SK-N-SH (cell line): ENCODE measurements around the gene C12orf50. TPM values are rescaled to one million over a fixed set of nuclear protein-coding genes. Genes with fewer than 3 reads are reported as not detected.

ENCODE experiments used
- CTCF ChIA-PET: fragments of 300-600, 350-600 bp; formaldehyde crosslinking; extraction: SDS; loops from one replicate; lab custom pipeline; 2021; lab: Yijun Ruan, JAX
- POLR2A ChIA-PET: fragments of 350-600 bp; sonication (Branson Sonifier 250); formaldehyde crosslinking; extraction: SDS; loops from one replicate; lab custom pipeline; 2020; ENCODE audit warnings: antibody characterized with exemption, inconsistent platforms; lab: Yijun Ruan, JAX
- DNase-seq: peaks from one replicate; pipeline ENCODE4 v3.0.0; 2012
- H2AFZ ChIP-seq: fragments of 200-600 bp; sonication (generic); 2 replicates; pipeline ENCODE4 v1.8.1; 2016; ENCODE audit warnings: antibody characterized with exemption, mild to moderate bottlenecking, low read depth
- H3F3A ChIP-seq: fragments of 200-600 bp; sonication (generic); replicated peaks from 2 replicates; pipeline ENCODE3; 2016; ENCODE audit warnings: antibody characterized with exemption, mild to moderate bottlenecking; ENCODE audit not compliant: insufficient read depth
- H3K27ac ChIP-seq, 2 experiments: fragments of 200-500 bp in 1 of 2; fragments of 200-600 bp in 1 of 2; sonication (Bioruptor generic) in 1 of 2; sonication (generic), shearing (Covaris generic) in 1 of 2; 2 replicates each; pipeline versions ENCODE4 v1.5.1 to v1.6.1; 2014 to 2016; ENCODE audit warnings: low read depth in 2 of 2, inconsistent platforms in 1 of 2, low read length in 1 of 2, mild to moderate bottlenecking in 1 of 2, mixed read lengths in 1 of 2
- H3K27me3 ChIP-seq: fragments of 200-600 bp; sonication (generic), shearing (Covaris generic); 2 replicates; pipeline ENCODE4 v1.6.1; 2016; ENCODE audit warnings: mixed run types; ENCODE audit not compliant: insufficient read depth
- H3K36me3 ChIP-seq, 2 experiments: fragments of 200-500 bp in 1 of 2; fragments of 200-600 bp in 1 of 2; sonication (Bioruptor generic) in 1 of 2; sonication (generic) in 1 of 2; replicated peaks in 1 of 2; 2 replicates each; pipeline versions ENCODE3 to v1.5.1; 2014 to 2016; ENCODE audit warnings: low read length in 1 of 2, mild to moderate bottlenecking in 1 of 2; ENCODE audit not compliant: insufficient read depth in 2 of 2, control insufficient read depth in 1 of 2
- H3K4me1 ChIP-seq, 2 experiments: fragments of 200-500 bp in 1 of 2; fragments of 200-600 bp in 1 of 2; sonication (Bioruptor generic) in 1 of 2; sonication (generic), shearing (Covaris generic) in 1 of 2; 2 replicates each; pipeline versions ENCODE4 v1.5.1 to v1.6.1; 2014 to 2016; ENCODE audit warnings: low read depth in 1 of 2, low read length in 1 of 2, mixed run types in 1 of 2; ENCODE audit not compliant: insufficient read depth in 2 of 2, control insufficient read depth in 1 of 2
- H3K4me2 ChIP-seq: fragments of 200-600 bp; sonication (generic), shearing (Covaris generic); 2 replicates; pipeline ENCODE4 v1.6.1; 2017; ENCODE audit warnings: mixed run types
- H3K4me3 ChIP-seq, 2 experiments: fragments of 200-500 bp in 1 of 2; fragments of 200-600 bp in 1 of 2; sonication (Bioruptor generic) in 1 of 2; sonication (generic), shearing (Covaris generic) in 1 of 2; 2 replicates each; pipeline versions ENCODE4 v1.5.1 to v1.8.1; 2014 to 2016; ENCODE audit warnings: low read depth in 2 of 2, inconsistent platforms in 1 of 2, low read length in 1 of 2, mild to moderate bottlenecking in 1 of 2, mixed read lengths in 1 of 2, moderate library complexity in 1 of 2
- H3K79me2 ChIP-seq: fragments of 200-600 bp; sonication (generic); 2 replicates; pipeline ENCODE4 v1.8.1; 2017; ENCODE audit warnings: mild to moderate bottlenecking; ENCODE audit not compliant: insufficient read depth
- H3K9ac ChIP-seq: fragments of 200-600 bp; sonication (generic); 2 replicates; pipeline ENCODE4 v1.6.1; 2017; ENCODE audit warnings: mixed run types
- H3K9me2 ChIP-seq: fragments of 200-600 bp; sonication (generic); 2 replicates; pipeline ENCODE4 v1.6.1; 2017; ENCODE audit warnings: mixed run types
- H3K9me3 ChIP-seq: fragments of 200-600 bp; sonication (generic); 2 replicates; pipeline ENCODE4 v1.6.1; 2017; ENCODE audit warnings: mixed run types, mild to moderate bottlenecking, moderate library complexity
- H4K20me1 ChIP-seq: fragments of 200-600 bp; sonication (generic); 2 replicates; pipeline ENCODE4 v1.6.1; 2017; ENCODE audit warnings: mild to moderate bottlenecking, mixed run types; ENCODE audit not compliant: insufficient read depth
- ELF1 ChIP-seq: IDR thresholded peaks from 2 replicates; pipeline ENCODE4 v1.4.0; 2012
- EP300 ChIP-seq, 2 experiments: IDR thresholded peaks; 2 replicates each; pipeline versions ENCODE4 v1.4.0 to v1.6.1; 2012; ENCODE audit warnings: borderline replicate concordance in 1 of 2, low read depth in 1 of 2, low read length in 1 of 2
- FOSL2 ChIP-seq: IDR thresholded peaks from 2 replicates; pipeline ENCODE4 v1.4.0; 2012; ENCODE audit warnings: low read depth, mild to moderate bottlenecking, moderate library complexity, borderline replicate concordance
- FOXJ3 ChIP-seq: sonication (generic); formaldehyde crosslinking; IDR thresholded peaks from 2 replicates; pipeline ENCODE4 v1.5.1; 2020; ENCODE audit warnings: mild to moderate bottlenecking, missing genetic modification reagents
- FOXM1 ChIP-seq: IDR thresholded peaks from 2 replicates; pipeline ENCODE4 v1.4.0; 2012; ENCODE audit warnings: low read depth, mild to moderate bottlenecking
- GABPA ChIP-seq: IDR thresholded peaks from 2 replicates; pipeline ENCODE4 v1.4.0; 2012; ENCODE audit warnings: low read depth, mild to moderate bottlenecking
- GATA2 ChIP-seq: sonication (generic); formaldehyde crosslinking; IDR thresholded peaks from 2 replicates; pipeline ENCODE4 v1.5.0; 2020; ENCODE audit warnings: mild to moderate bottlenecking, missing genetic modification reagents
- IRF3 ChIP-seq: fragments of 150-350 bp; IDR thresholded peaks from 2 replicates; pipeline ENCODE4 v1.6.1; 2016; ENCODE audit warnings: mild to moderate bottlenecking, low read depth, low read length
- JUND ChIP-seq: IDR thresholded peaks from 2 replicates; pipeline ENCODE4 v1.4.0; 2012
- MAX ChIP-seq: IDR thresholded peaks from 2 replicates; pipeline ENCODE4 v1.4.0; 2012; ENCODE audit warnings: low read depth
- MEF2A ChIP-seq: IDR thresholded peaks from 2 replicates; pipeline ENCODE4 v1.4.0; 2012; ENCODE audit warnings: low read depth, borderline replicate concordance
- NFIC ChIP-seq: IDR thresholded peaks from 2 replicates; pipeline ENCODE4 v1.4.0; 2012; ENCODE audit warnings: borderline replicate concordance
- POLR2AphosphoS5 ChIP-seq: IDR thresholded peaks from 2 replicates; pipeline ENCODE4 v1.6.1; 2012; ENCODE audit warnings: low read depth, low read length
- RCOR1 ChIP-seq: fragments of 150-350 bp; IDR thresholded peaks from 2 replicates; pipeline ENCODE4 v1.6.1; 2017; ENCODE audit warnings: antibody characterized with exemption, low read length
- RXRA ChIP-seq: IDR thresholded peaks from 2 replicates; pipeline ENCODE4 v1.4.0; 2012; ENCODE audit warnings: low read depth, mild to moderate bottlenecking, borderline replicate concordance
- SMC3 ChIP-seq: IDR thresholded peaks from 2 replicates; pipeline ENCODE4 v1.6.1; 2012; ENCODE audit warnings: low read depth, low read length, improper control_type of control experiment
- TAF1 ChIP-seq: IDR thresholded peaks from 2 replicates; pipeline ENCODE4 v1.6.1; 2012; ENCODE audit warnings: low read depth, mild to moderate bottlenecking, low read length, moderate library complexity, borderline replicate concordance
- TEAD4 ChIP-seq: IDR thresholded peaks from 2 replicates; pipeline ENCODE4 v1.4.0; 2012; ENCODE audit warnings: mild to moderate bottlenecking, borderline replicate concordance; ENCODE audit not compliant: insufficient read depth
- YY1 ChIP-seq: IDR thresholded peaks from 2 replicates; pipeline ENCODE4 v1.4.0; 2012; ENCODE audit warnings: low read depth, mild to moderate bottlenecking
- polyA plus RNA-seq, 3 experiments: library from polyadenylated mRNA; depleted of rRNA; stranded (reverse); fragments of >200 nt; gene quantifications; 2 replicates each; pipeline ENCODE4 v1.2.3, GENCODE V29; 2012
- TF ChIP-seq, protein P1 (sequence below): fragments of 200-600 bp; sonication (generic); IDR thresholded peaks from 2 replicates; pipeline ENCODE4 v1.6.1; 2017; ENCODE audit warnings: antibody characterized with exemption, mild to moderate bottlenecking, moderate library complexity
- TF ChIP-seq, protein P2 (sequence below): IDR thresholded peaks from 2 replicates; pipeline ENCODE4; 2012

C12orf50 gene
- polyA plus RNA-seq, 1 of the 3 experiments (the other 2 are of a cell fraction) = 0.03 TPM

GRCh38 chr12:87935216-87935615 is 94.0 kb downstream of the C12orf50 start:
- peaks cover 0 to 2% of the 10 kb centered on the region in 2 experiments; a peak in 2 of 4 replicates for H3K4me1 ChIP-seq
- no peak overlapping the region for H3K4me2 ChIP-seq
- DNase-seq = no peak
- no peak overlapping the region for H3K9ac ChIP-seq
- H3K4me3 ChIP-seq = no peak overlapping the region
- H3K27ac ChIP-seq = no peak overlapping the region
- TF ChIP-seq EP300 (IDR thresholded peaks at IDR 0.05; ENCODE audit: borderline replicate concordance in 1 of 2, low read depth in 1 of 2, low read length in 1 of 2) = no peak
- TF ChIP-seq FOXJ3 (CRISPR knock-in tag) = no peak
- TF ChIP-seq GATA2 = no peak
- no peak for TF ChIP-seq IRF3
- TF ChIP-seq RCOR1 = no peak
- TF ChIP-seq ELF1 = no peak
- no peak for TF ChIP-seq GABPA
- no peak for TF ChIP-seq JUND
- TF ChIP-seq, protein P1, sequence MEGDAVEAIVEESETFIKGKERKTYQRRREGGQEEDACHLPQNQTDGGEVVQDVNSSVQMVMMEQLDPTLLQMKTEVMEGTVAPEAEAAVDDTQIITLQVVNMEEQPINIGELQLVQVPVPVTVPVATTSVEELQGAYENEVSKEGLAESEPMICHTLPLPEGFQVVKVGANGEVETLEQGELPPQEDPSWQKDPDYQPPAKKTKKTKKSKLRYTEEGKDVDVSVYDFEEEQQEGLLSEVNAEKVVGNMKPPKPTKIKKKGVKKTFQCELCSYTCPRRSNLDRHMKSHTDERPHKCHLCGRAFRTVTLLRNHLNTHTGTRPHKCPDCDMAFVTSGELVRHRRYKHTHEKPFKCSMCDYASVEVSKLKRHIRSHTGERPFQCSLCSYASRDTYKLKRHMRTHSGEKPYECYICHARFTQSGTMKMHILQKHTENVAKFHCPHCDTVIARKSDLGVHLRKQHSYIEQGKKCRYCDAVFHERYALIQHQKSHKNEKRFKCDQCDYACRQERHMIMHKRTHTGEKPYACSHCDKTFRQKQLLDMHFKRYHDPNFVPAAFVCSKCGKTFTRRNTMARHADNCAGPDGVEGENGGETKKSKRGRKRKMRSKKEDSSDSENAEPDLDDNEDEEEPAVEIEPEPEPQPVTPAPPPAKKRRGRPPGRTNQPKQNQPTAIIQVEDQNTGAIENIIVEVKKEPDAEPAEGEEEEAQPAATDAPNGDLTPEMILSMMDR = no peak
- TF ChIP-seq FOSL2 = no peak
- no peaks in the 10 kb centered on the region for H4K20me1 ChIP-seq
- no peaks in the 10 kb centered on the region for H3K9me2 ChIP-seq
- H3K27me3 ChIP-seq = no peaks in the 10 kb centered on the region
- ChIA-PET POLR2A (no interaction called here), CTCF (no interaction called here)
- H3K79me2 ChIP-seq = no peaks in the 10 kb centered on the region
- H3K36me3 ChIP-seq = no peaks in the 10 kb centered on the region
- peaks cover 2% of the 10 kb centered on the region for H3F3A ChIP-seq
- H3K9me3 ChIP-seq = no peaks in the 10 kb centered on the region
- H2AFZ ChIP-seq = no peak overlapping the region

GRCh38 chr12:87933991-87934390 is 95.2 kb downstream of the C12orf50 start:
- Histone ChIP-seq H3K4me2 (no peak overlapping the region), H2AFZ (no peak overlapping the region), H3F3A (peaks cover 3% of the 10 kb centered on the region), H3K4me3 (no peak overlapping the region), H3K79me2 (no peaks in the 10 kb centered on the region), H3K27me3 (no peaks in the 10 kb centered on the region), H4K20me1 (no peaks in the 10 kb centered on the region), H3K9ac (no peak overlapping the region), H3K9me2 (no peaks in the 10 kb centered on the region), H3K9me3 (no peaks in the 10 kb centered on the region), H3K4me1 (peaks cover 0 to 5% of the 10 kb centered on the region in 2 experiments; a peak in 2 of 4 replicates), H3K27ac (no peak overlapping the region), H3K36me3 (no peaks in the 10 kb centered on the region)
- ChIA-PET CTCF (interaction anchor here (1.9 kb wide), 1 partner anchor 31 kb away, joined by 4 read pairs; no protein-coding TSS in a partner anchor), POLR2A (no interaction called here)
- no peak for DNase-seq
- TF ChIP-seq MEF2A = no peak
- no peak for TF ChIP-seq IRF3
- TF ChIP-seq YY1 = no peak
- TF ChIP-seq RXRA = no peak
- no peak for TF ChIP-seq POLR2AphosphoS5
- TF ChIP-seq FOXM1 = no peak
- no peak for TF ChIP-seq RCOR1
- TF ChIP-seq TAF1 = no peak
- no peak for TF ChIP-seq SMC3
- TF ChIP-seq MAX = no peak
- no peak for TF ChIP-seq EP300 (IDR thresholded peaks at IDR 0.05; ENCODE audit: borderline replicate concordance in 1 of 2, low read depth in 1 of 2, low read length in 1 of 2)
- TF ChIP-seq, protein P1 = no peak
- no peak for TF ChIP-seq GATA2
- TF ChIP-seq, protein P2, sequence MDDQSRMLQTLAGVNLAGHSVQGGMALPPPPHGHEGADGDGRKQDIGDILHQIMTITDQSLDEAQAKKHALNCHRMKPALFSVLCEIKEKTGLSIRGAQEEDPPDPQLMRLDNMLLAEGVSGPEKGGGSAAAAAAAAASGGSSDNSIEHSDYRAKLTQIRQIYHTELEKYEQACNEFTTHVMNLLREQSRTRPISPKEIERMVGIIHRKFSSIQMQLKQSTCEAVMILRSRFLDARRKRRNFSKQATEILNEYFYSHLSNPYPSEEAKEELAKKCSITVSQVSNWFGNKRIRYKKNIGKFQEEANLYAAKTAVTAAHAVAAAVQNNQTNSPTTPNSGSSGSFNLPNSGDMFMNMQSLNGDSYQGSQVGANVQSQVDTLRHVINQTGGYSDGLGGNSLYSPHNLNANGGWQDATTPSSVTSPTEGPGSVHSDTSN = no peak
- TF ChIP-seq TEAD4 = no peak
- TF ChIP-seq NFIC = no peak
